Activated CD4-positive, alpha-beta T cell treated with anti-CD3 and anti-CD28 coated beads, Interleukin-2, Interleukin-6, amounts not matched to agents 100 ng/mL and 50 ng/mL, durations not matched to agents 16 hours and 8 hours (primary cell): ENCODE data around the gene SPARC.

ENCODE experiments used
- DNase-seq: peaks from one replicate; pipeline ENCODE4 v3.0.0-alpha.2; 2020

The SPARC gene

GRCh38 chr5:151686674-151687407, at the start of gene SPARC:
Gene SPARC, minus strand, starts transcription at chr5:151686915. Its CDS starts 10,727 bp downstream, at chr5:151676188.
- DNase-seq: no peak

- no peak for DNase-seq
These were observed 48.9 kb upstream of the SPARC start for GRCh38 chr5:151735646-151736045.

- DNase-seq: no peak
These were observed 47.3 kb upstream of the SPARC start for GRCh38 chr5:151734064-151734408.

GRCh38 chr5:151733358-151734063, 46.8 kb upstream of the SPARC start:
- DNase-seq: no peak

- DNase-seq: no peak
These were observed 43.7 kb upstream of the SPARC start for GRCh38 chr5:151730381-151730780.

GRCh38 chr5:151729597-151729996, 42.9 kb upstream of the SPARC start:
- DNase-seq: peak; percentile 46

- no peak for DNase-seq
These were observed 37.6 kb upstream of the SPARC start for GRCh38 chr5:151724360-151724759.

GRCh38 chr5:151722546-151722945, 35.8 kb upstream of the SPARC start:
- no peak for DNase-seq

GRCh38 chr5:151721812-151722391, 35.2 kb upstream of the SPARC start:
- no peak for DNase-seq

- DNase-seq: peak; percentile 50
These were observed 34.5 kb upstream of the SPARC start for GRCh38 chr5:151721087-151721646.

GRCh38 chr5:151720215-151720614, 33.5 kb upstream of the SPARC start:
- DNase-seq: no peak

GRCh38 chr5:151719228-151720000, 32.7 kb upstream of the SPARC start:
- DNase-seq: peak; percentile 61

- DNase-seq: no peak
These were observed 31.9 kb upstream of the SPARC start for GRCh38 chr5:151718646-151719045.

GRCh38 chr5:151718153-151718552, 31.4 kb upstream of the SPARC start:
- no peak for DNase-seq

GRCh38 chr5:151717416-151717815, 30.7 kb upstream of the SPARC start:
- DNase-seq: no peak

- DNase-seq: no peak
These were observed 22.5 kb upstream of the SPARC start for GRCh38 chr5:151709109-151709735.

- DNase-seq: no peak
These were observed 21.4 kb upstream of the SPARC start for GRCh38 chr5:151708126-151708525.

- no peak for DNase-seq
These were observed 20.9 kb upstream of the SPARC start for GRCh38 chr5:151707567-151707966.

- DNase-seq: no peak
These were observed 20.2 kb upstream of the SPARC start for GRCh38 chr5:151706906-151707305.

- no peak for DNase-seq
These were observed 17.1 kb upstream of the SPARC start for GRCh38 chr5:151703780-151704179.

- DNase-seq: no peak
These were observed 16.5 kb upstream of the SPARC start for GRCh38 chr5:151703227-151703626.

- DNase-seq: no peak
These were observed 14.1 kb upstream of the SPARC start for GRCh38 chr5:151700820-151701219.

GRCh38 chr5:151700296-151700695, 13.6 kb upstream of the SPARC start:
- no peak for DNase-seq
